Lung (tissue), 16 donors: Measurements from ENCODE around the gene FANCB. TPM values are rescaled to one million over a fixed set of nuclear protein-coding genes. Genes with fewer than 3 reads are reported as not detected.

Experiments
- ATAC-seq: fragments of 200-7000 bp; cut with Tn5 transposase; one replicate; pipeline ENCODE4 v1.9.1; 2020; ENCODE audit warnings: moderate number of reproducible peaks; ENCODE audit not compliant: insufficient read depth, low FRiP score
- DNase-seq, 3 donors: peaks; one replicate each; pipeline ENCODE4 v3.0.0-alpha.2; 2013 to 2017
- H3K27ac ChIP-seq, 2 donors: one replicate each; pipeline ENCODE4 v1.5.1; 2013; ENCODE audit warnings: mild to moderate bottlenecking in 2 of 2, moderate library complexity in 2 of 2, control low read depth in 1 of 2, inconsistent platforms in 1 of 2, low read depth in 1 of 2, low read length in 1 of 2
- H3K27me3 ChIP-seq, 3 donors: one replicate each; pipeline ENCODE4 v1.5.1; 2013; ENCODE audit warnings: low read length in 2 of 3; ENCODE audit not compliant: control insufficient read depth in 3 of 3, insufficient read depth in 3 of 3
- H3K36me3 ChIP-seq, 4 donors: one replicate each; pipeline ENCODE4 v1.5.1; 2013; ENCODE audit warnings: low read length in 4 of 4, mild to moderate bottlenecking in 1 of 4, moderate library complexity in 1 of 4; ENCODE audit not compliant: control insufficient read depth in 4 of 4, insufficient read depth in 4 of 4
- H3K4me1 ChIP-seq, 5 donors: one replicate each; pipeline ENCODE4 v1.5.1; 2013; ENCODE audit warnings: low read length in 5 of 5, mild to moderate bottlenecking in 2 of 5, moderate library complexity in 1 of 5; ENCODE audit not compliant: control insufficient read depth in 5 of 5, insufficient read depth in 5 of 5
- H3K4me3 ChIP-seq: one replicate; pipeline ENCODE4 v1.5.1; 2013; ENCODE audit warnings: mild to moderate bottlenecking, control low read depth, moderate library complexity
- H3K9ac ChIP-seq, 2 donors: one replicate each; pipeline ENCODE4 v1.5.1; 2013; ENCODE audit warnings: low read length in 2 of 2, control low read depth in 1 of 2; ENCODE audit not compliant: insufficient read depth in 1 of 2
- H3K9me3 ChIP-seq, 4 donors: one replicate each; pipeline ENCODE4 v1.5.1; 2013; ENCODE audit warnings: low read length in 3 of 4, mild to moderate bottlenecking in 1 of 4, moderate library complexity in 1 of 4; ENCODE audit not compliant: control insufficient read depth in 4 of 4, insufficient read depth in 3 of 4
- WGBS, 2 donors: extraction: QIAGEN DNeasy Blood & Tissue Kit; methylation state at CpG; one replicate each; pipeline ENCODE4 v1.1.7; 2013; 5-methylcytosine and 5-hydroxymethylcytosine counted together
- long read RNA-seq, 5 donors: transcript quantifications; one replicate each; lab custom pipeline, GENCODE V29; 2026
- polyA plus RNA-seq, 2 donors: library from polyadenylated mRNA; stranded (reverse); fragments of 200-250 nt; gene quantifications; one replicate each; pipeline ENCODE4 v1.2.1, GENCODE V29; 2013
- total RNA-seq, 2 donors: library from RNA; depleted of rRNA in 1 of 2; stranded (reverse); fragments of >200 nt in 1 of 2; gene quantifications; one replicate each; pipeline ENCODE4 v1.2.1, GENCODE V29; 2014 to 2021
- TF ChIP-seq, protein P1 (sequence below): IDR thresholded peaks from 2 replicates; pipeline ENCODE4 v1.5.1; 2012; ENCODE audit warnings: mild to moderate bottlenecking; ENCODE audit errors: control extremely low read depth, extremely low read depth
- donor health status: control.
- donor health status: control.
- donor health status: Bipolar disorder and iron deficiency.
- donor health status: healthy.
- donor health status: DM: yes; HTN: yes; CAD: no.

The FANCB gene
- 1 to 10 TPM; 1.0 to 8.0 TPM for total RNA-seq
- under 1 TPM; 0.25 to 0.51 TPM for polyA plus RNA-seq
- long read RNA-seq, donor 1: 0 reads
- long read RNA-seq, donor 2: 0 reads
- long read RNA-seq, donor 3: 0 reads
- long read RNA-seq, donor 4: 0 reads
- long read RNA-seq, donor 5, partial matches to known transcripts: 14 of 14 reads
- long read RNA-seq, donor 5, other reads (novel, unspliced or antisense): 0 of 14 reads

DNA sequence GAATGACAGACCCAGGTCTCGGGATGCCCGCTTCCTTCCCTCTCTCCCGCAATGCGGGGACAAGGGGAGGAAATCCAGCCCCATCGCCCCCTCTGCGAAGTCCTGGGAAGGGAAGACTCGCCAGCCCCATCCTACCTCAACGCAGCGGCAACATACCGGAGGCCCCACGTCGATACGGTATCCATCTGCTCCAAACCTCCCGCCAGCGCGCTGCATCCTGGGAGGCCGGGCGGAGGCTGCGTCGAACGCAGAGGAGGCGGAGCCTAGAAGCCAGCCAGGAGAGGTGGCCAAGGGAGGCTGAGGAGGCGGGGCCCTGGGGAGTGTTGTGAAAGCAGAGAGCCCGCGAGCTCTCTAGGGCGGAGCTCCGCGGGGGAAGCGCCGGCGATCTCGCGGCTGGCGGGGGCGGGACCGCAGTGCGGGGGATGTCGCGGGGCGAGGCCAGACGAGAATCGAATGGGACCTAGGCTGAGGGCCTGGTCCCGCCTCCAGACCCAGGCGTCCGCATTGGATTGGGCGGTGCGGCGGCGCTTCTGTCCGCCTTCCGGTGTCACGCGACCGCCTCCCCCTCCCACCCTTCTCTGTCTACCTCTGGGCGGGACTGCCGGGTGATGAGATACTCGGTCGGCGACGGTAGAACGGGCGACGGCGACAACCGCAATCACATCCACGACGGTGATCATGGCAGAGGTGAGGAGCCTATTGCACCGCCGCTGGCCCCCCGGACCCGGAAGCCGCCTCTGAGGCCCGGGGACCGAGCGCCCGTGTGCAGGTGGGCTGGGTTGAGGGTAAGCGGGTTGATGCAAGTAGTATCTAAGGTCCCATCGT lies at the start of gene FANCB, which contains the start of gene MOSPD2:
Gene FANCB (minus strand): TSS at position 219 of the 825 bp plus-strand sequence. CDS start 7,559 bp downstream, outside the sequence.
Gene MOSPD2 (plus strand): TSS at position 571 of the 825 bp plus-strand sequence. CDS start 108 bp downstream, at position 679.
- no peaks in the 10 kb centered on the region for H3K4me1 ChIP-seq
- ATAC-seq: peak; percentile 98
- H3K27ac ChIP-seq: peak within 1 kb of the TSS; percentile 86 to 88
- TF ChIP-seq, protein P1, sequence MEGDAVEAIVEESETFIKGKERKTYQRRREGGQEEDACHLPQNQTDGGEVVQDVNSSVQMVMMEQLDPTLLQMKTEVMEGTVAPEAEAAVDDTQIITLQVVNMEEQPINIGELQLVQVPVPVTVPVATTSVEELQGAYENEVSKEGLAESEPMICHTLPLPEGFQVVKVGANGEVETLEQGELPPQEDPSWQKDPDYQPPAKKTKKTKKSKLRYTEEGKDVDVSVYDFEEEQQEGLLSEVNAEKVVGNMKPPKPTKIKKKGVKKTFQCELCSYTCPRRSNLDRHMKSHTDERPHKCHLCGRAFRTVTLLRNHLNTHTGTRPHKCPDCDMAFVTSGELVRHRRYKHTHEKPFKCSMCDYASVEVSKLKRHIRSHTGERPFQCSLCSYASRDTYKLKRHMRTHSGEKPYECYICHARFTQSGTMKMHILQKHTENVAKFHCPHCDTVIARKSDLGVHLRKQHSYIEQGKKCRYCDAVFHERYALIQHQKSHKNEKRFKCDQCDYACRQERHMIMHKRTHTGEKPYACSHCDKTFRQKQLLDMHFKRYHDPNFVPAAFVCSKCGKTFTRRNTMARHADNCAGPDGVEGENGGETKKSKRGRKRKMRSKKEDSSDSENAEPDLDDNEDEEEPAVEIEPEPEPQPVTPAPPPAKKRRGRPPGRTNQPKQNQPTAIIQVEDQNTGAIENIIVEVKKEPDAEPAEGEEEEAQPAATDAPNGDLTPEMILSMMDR: no peak
- no peaks in the 10 kb centered on the region for H3K36me3 ChIP-seq
- H3K27me3 ChIP-seq: peaks cover 0 to 4% (median 0%) of the 10 kb centered on the region in 3 donors
- no peaks in the 10 kb centered on the region for H3K9me3 ChIP-seq
- peak; percentile 96 to 97 (median 96) for DNase-seq
- peak within 1 kb of the TSS; percentile 63 to 75 for H3K9ac ChIP-seq
- peak within 1 kb of the TSS; percentile 80 for H3K4me3 ChIP-seq
- 0 to 28% methylated on average over 50 to 78 of the region's 78 CpGs for WGBS, 2 donors

DNA sequence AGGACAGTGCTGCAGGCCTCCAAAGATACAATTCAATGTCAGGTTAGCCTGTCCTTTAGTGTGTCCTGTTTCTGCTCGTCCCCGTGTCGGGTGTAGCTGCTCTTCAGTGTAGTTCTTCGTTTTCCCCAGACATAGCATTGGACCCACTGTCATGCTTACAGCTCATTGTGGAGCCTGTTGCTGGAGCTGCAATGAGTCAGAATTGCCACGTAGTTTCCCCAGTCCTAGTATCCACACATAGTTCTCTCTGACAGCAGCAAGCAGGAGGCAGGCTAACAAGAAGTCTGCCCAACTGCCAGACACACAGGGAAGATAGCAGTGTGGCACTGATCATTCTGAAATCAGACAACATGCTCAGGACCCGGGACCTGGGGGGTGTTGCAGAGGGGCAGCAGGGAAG lies 49.6 kb upstream of the FANCB start:
- Histone ChIP-seq H3K36me3 (peaks cover 0 to 4% (median 2%) of the 10 kb centered on the region in 4 donors), H3K9ac (no peak overlapping the region), H3K9me3 (no peaks in the 10 kb centered on the region), H3K27me3 (peaks cover 0 to 29% (median 11%) of the 10 kb centered on the region in 3 donors), H3K4me3 (no peak overlapping the region), H3K27ac (no peak overlapping the region), H3K4me1 (no peaks in the 10 kb centered on the region)
- no peak for ATAC-seq
- no peak for DNase-seq
- TF ChIP-seq, protein P1: no peak
- WGBS, 2 donors: 80 to 95% methylated on average over 6 of the region's 6 CpGs

DNA sequence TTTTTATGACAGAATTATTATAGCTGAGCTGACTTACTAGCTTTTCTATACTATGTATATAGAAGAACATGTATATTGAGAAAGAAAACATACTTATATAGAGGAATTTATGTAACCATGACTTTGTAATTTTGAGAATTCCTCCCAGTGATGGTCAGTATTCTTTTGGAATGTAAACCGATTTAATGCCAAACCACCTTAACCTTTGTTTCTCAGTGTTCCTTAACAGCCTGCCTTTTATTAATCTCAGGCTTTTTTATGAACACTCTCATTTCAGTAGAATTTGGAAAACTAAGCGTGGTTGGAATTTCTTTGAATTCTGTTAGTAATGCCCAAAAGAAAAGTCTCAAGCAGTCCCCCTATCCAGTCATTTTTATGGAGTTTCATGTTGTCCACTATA lies 47.3 kb upstream of the FANCB start:
- Histone ChIP-seq H3K4me1 (no peaks in the 10 kb centered on the region), H3K9ac (no peak overlapping the region), H3K36me3 (peaks cover 0 to 6% (median 5%) of the 10 kb centered on the region in 4 donors), H3K9me3 (no peaks in the 10 kb centered on the region), H3K27ac (no peak overlapping the region), H3K4me3 (no peak overlapping the region), H3K27me3 (peaks cover 0 to 31% (median 9%) of the 10 kb centered on the region in 3 donors)
- WGBS, 2 donors: 89 to 100% methylated on average over 2 of the region's 2 CpGs
- no peak for DNase-seq
- TF ChIP-seq, protein P1: no peak
- ATAC-seq: no peak
